HepG2 (cell line): ENCODE results near the gene SF1. TPM values are rescaled to one million over a fixed set of nuclear protein-coding genes. Genes with fewer than 3 reads are reported as not detected.
A peak's percentile ranks its signal among the peaks of the same experiment; 100 is the strongest.

Source experiments
- ATAC-seq: fragments of 200-7000 bp; cut with Tn5 transposase; 3 replicates; pipeline ENCODE4 v1.9.1; 2020; ENCODE audit warnings: mild to moderate bottlenecking, moderate library complexity
- Bru-seq: library from RNA; stranded (reverse); fragments of 400-500 nt; gene quantifications from one replicate; lab custom pipeline; 2021; lab: Mats Ljungman, UMichigan
- BruChase-seq, 2 experiments: library from RNA; stranded (reverse); fragments of 400-500 nt; gene quantifications; one replicate each; lab custom pipeline; 2021; lab: Mats Ljungman, UMichigan
- BruUV-seq: library from RNA; stranded (reverse); fragments of 400-500 nt; replicated peaks from 2 replicates; lab custom pipeline; 2021; lab: Mats Ljungman, UMichigan
- CTCF ChIA-PET: fragments of 300-600 bp; formaldehyde crosslinking; extraction: SDS; loops from one replicate; lab custom pipeline; 2021; ENCODE audit warnings: low total read pairs, inconsistent platforms, low intra/inter-chr PET ratio; lab: Yijun Ruan, JAX
- POLR2A ChIA-PET: fragments of 350-600 bp; sonication (Branson Sonifier 250); formaldehyde crosslinking; loops from one replicate; lab custom pipeline; 2020; ENCODE audit warnings: antibody characterized with exemption, inconsistent platforms; lab: Yijun Ruan, JAX
- DNase-seq: peaks from one replicate; pipeline ENCODE4 v3.0.0-alpha.2; 2015; ENCODE audit warnings: low spot score
- FAIRE-seq: peaks from 3 replicates; lab custom pipeline; 2011; peaks lifted over from hg19 to GRCh38; lab: Jason Lieb, UNC
- H2AFZ ChIP-seq: one replicate; pipeline ENCODE4 v1.6.1; 2011; ENCODE audit warnings: low read length, inconsistent platforms
- H3K27ac ChIP-seq: fragments of 300-600 bp; 3 replicates; pipeline ENCODE4 v1.8.0; 2011; ENCODE audit warnings: mixed run types, mild to moderate bottlenecking, mixed read lengths, low read length, inconsistent platforms; ENCODE audit not compliant: insufficient read depth; ENCODE audit errors: extremely low read length
- H3K27me3 ChIP-seq, 2 experiments: fragments of 200-600 bp in 1 of 2; 2 replicates in 1 of 2; 3 replicates in 1 of 2; pipeline versions ENCODE4 v1.6.0 to v1.8.0; 2011; ENCODE audit warnings: low read length in 2 of 2, mild to moderate bottlenecking in 2 of 2, moderate library complexity in 2 of 2, inconsistent platforms in 1 of 2; ENCODE audit not compliant: insufficient read depth in 2 of 2, control insufficient read depth in 1 of 2
- H3K36me3 ChIP-seq, 2 experiments: fragments of 200-600 bp in 1 of 2; replicated peaks in 1 of 2; 2 replicates in 1 of 2; 3 replicates in 1 of 2; pipeline versions ENCODE4 v1.5.1 to v1.8.0; 2011; ENCODE audit warnings: low read length in 2 of 2, inconsistent platforms in 1 of 2; ENCODE audit not compliant: insufficient read depth in 2 of 2, control insufficient read depth in 1 of 2
- H3K4me1 ChIP-seq: 2 replicates; pipeline ENCODE4 v1.5.1; 2012; ENCODE audit warnings: low read length, inconsistent platforms; ENCODE audit not compliant: insufficient read depth
- H3K4me2 ChIP-seq: 2 replicates; pipeline ENCODE4 v1.6.0; 2011; ENCODE audit warnings: low read depth, low read length, inconsistent platforms
- H3K4me3 ChIP-seq, 3 experiments: fragments of 200-600 bp in 1 of 3; sonication (generic), shearing (Covaris generic) in 1 of 3; replicated peaks in 1 of 3; 2 replicates each; pipeline ENCODE4 v1.5.1; 2011 to 2016; ENCODE audit warnings: low read length in 3 of 3, inconsistent platforms in 2 of 3, low read depth in 2 of 3, mild to moderate bottlenecking in 2 of 3, control low read depth in 1 of 3, mixed read lengths in 1 of 3; ENCODE audit not compliant: insufficient read depth in 1 of 3
- H3K79me2 ChIP-seq: one replicate; pipeline ENCODE4 v1.6.1; 2011; ENCODE audit warnings: low read length, inconsistent platforms; ENCODE audit not compliant: insufficient read depth
- H3K9ac ChIP-seq: 2 replicates; pipeline ENCODE4 v1.6.0; 2011; ENCODE audit warnings: mild to moderate bottlenecking, low read depth, low read length, inconsistent platforms; ENCODE audit not compliant: insufficient read depth
- H3K9me3 ChIP-seq: 2 replicates; pipeline ENCODE4 v1.5.1; 2012; ENCODE audit warnings: mild to moderate bottlenecking, low read length
- H4K20me1 ChIP-seq: 2 replicates; pipeline ENCODE4 v1.6.0; 2011; ENCODE audit warnings: inconsistent platforms, mild to moderate bottlenecking, low read length, moderate library complexity; ENCODE audit not compliant: insufficient read depth
- BORCS8-MEF2B ChIP-seq: sonication (generic); formaldehyde crosslinking; IDR thresholded peaks from 2 replicates; pipeline ENCODE4 v1.8.0; 2022; ENCODE audit warnings: mild to moderate bottlenecking, missing genetic modification reagents
- GLI4 ChIP-seq: sonication (generic); formaldehyde crosslinking; IDR thresholded peaks from 2 replicates; pipeline ENCODE4 v1.5.1; 2020; ENCODE audit warnings: missing genetic modification reagents, mild to moderate bottlenecking, moderate library complexity, borderline replicate concordance
- HNRNPUL1 ChIP-seq: fragments of 200-400 bp; formaldehyde crosslinking; IDR thresholded peaks from 2 replicates; pipeline ENCODE4 v1.6.1; 2017; ENCODE audit warnings: low read depth, mild to moderate bottlenecking, low read length, moderate library complexity
- MBNL3 ChIP-seq: fragments of 250-450 bp; sonication (Bioruptor Pico); conservative IDR thresholded peaks from 2 replicates; pipeline ENCODE4 v1.8.0; 2022; ENCODE audit warnings: mild to moderate bottlenecking, inconsistent platforms
- MTF2 ChIP-seq: sonication (generic); formaldehyde crosslinking; IDR thresholded peaks from 2 replicates; pipeline ENCODE4 v1.5.0; 2020; ENCODE audit warnings: missing genetic modification reagents, borderline replicate concordance
- RFX3 ChIP-seq: IDR thresholded peaks from 2 replicates; pipeline ENCODE4 v1.6.1; 2016; ENCODE audit warnings: missing biosample characterization, missing genetic modification reagents
- SCMH1 ChIP-seq: sonication (generic); formaldehyde crosslinking; IDR thresholded peaks from 2 replicates; pipeline ENCODE4 v1.9.0; 2021; ENCODE audit warnings: missing genetic modification reagents, mild to moderate bottlenecking, borderline replicate concordance
- SNAI1 ChIP-seq: sonication (generic); formaldehyde crosslinking; IDR thresholded peaks from 2 replicates; pipeline ENCODE4 v1.5.0; 2020; ENCODE audit warnings: mild to moderate bottlenecking, missing genetic modification reagents, borderline replicate concordance
- SOX5 ChIP-seq: IDR thresholded peaks from 2 replicates; pipeline ENCODE4 v1.6.1; 2016; ENCODE audit warnings: borderline replicate concordance
- TARDBP ChIP-seq: sonication (generic); formaldehyde crosslinking; IDR thresholded peaks from 2 replicates; pipeline ENCODE4 v1.8.0; 2022; ENCODE audit warnings: mild to moderate bottlenecking, missing genetic modification reagents
- ZFP37 ChIP-seq: sonication (generic); formaldehyde crosslinking; IDR thresholded peaks from 2 replicates; pipeline ENCODE4 v1.4.0; 2020; ENCODE audit warnings: missing genetic modification reagents, borderline replicate concordance
- ZNF614 ChIP-seq: IDR thresholded peaks from 2 replicates; pipeline ENCODE4 v1.6.1; 2018; ENCODE audit warnings: missing biosample characterization, missing genetic modification reagents, inconsistent platforms, borderline replicate concordance
- ZNF652 ChIP-seq: IDR thresholded peaks from 2 replicates; pipeline ENCODE4 v1.6.1; 2016; ENCODE audit warnings: low read depth, borderline replicate concordance
- ZNF7 ChIP-seq: IDR thresholded peaks from 2 replicates; pipeline ENCODE4 v1.6.1; 2016; ENCODE audit warnings: missing biosample characterization, missing genetic modification reagents
- ZNF841 ChIP-seq: sonication (generic); formaldehyde crosslinking; IDR thresholded peaks from 2 replicates; pipeline ENCODE4 v1.8.1; 2023; ENCODE audit warnings: missing genetic modification reagents, borderline replicate concordance
- WGBS: methylation state at CpG from one replicate; pipeline ENCODE4 v1.1.6; 2017; ENCODE audit warnings: low lambda C conversion rate; 5-methylcytosine and 5-hydroxymethylcytosine counted together
- in situ Hi-C: cut with HindIII; loops from 2 replicates; pipeline ENCODE4 v1.10.0; 2017; ENCODE audit warnings: low pct_unique_long_range_greater_than_20kb; ENCODE audit not compliant: extremely low pct_ligation_motif_present
- intact Hi-C: fragments of 100-400 bp; cut with micrococcal nuclease; formaldehyde crosslinking; loops from one replicate; pipeline ENCODE4 v1.10.0; 2022; ENCODE audit not compliant: unreplicated experiment
- long read RNA-seq, 2 experiments: library from RNA in 1 of 2; library from polyadenylated mRNA in 1 of 2; stranded (forward) in 1 of 2; unstranded in 1 of 2; transcript quantifications; one replicate each; pipeline ENCODE4 v2.0.0, GENCODE V29; 2019 to 2022
- polyA minus RNA-seq, 3 experiments: library from RNA; depleted of rRNA, polyadenylated mRNA; stranded (reverse); fragments of >200 nt; gene quantifications; 2 replicates each; pipeline ENCODE4 v1.2.3, GENCODE V29; 2011; ENCODE audit warnings: low replicate concordance in 1 of 3
- polyA plus RNA-seq, 8 experiments: library from polyadenylated mRNA; depleted of rRNA in 3 of 8; stranded (reverse) in 7 of 8; unstranded in 1 of 8; fragments of >200 nt; fragmentation: Illumina TruSeq in 4 of 8; extraction: Trizol in 4 of 8; gene quantifications; 2 replicates each; pipeline versions ENCODE4 v1.2.1 to v1.2.3, GENCODE V29; 2011 to 2016; ENCODE audit warnings: low read depth in 4 of 8, missing spikeins in 1 of 8, mixed read lengths in 1 of 8; ENCODE audit not compliant: insufficient read depth in 1 of 8
- total RNA-seq, 5 experiments: library from RNA; depleted of rRNA; stranded (reverse); fragments of >200 nt; fragmentation: Illumina TruSeq; extraction: Trizol; gene quantifications; 2 replicates each; pipeline ENCODE4 v1.2.3, GENCODE V29; 2016; ENCODE audit warnings: low read depth in 1 of 5

The SF1 gene, protein sequence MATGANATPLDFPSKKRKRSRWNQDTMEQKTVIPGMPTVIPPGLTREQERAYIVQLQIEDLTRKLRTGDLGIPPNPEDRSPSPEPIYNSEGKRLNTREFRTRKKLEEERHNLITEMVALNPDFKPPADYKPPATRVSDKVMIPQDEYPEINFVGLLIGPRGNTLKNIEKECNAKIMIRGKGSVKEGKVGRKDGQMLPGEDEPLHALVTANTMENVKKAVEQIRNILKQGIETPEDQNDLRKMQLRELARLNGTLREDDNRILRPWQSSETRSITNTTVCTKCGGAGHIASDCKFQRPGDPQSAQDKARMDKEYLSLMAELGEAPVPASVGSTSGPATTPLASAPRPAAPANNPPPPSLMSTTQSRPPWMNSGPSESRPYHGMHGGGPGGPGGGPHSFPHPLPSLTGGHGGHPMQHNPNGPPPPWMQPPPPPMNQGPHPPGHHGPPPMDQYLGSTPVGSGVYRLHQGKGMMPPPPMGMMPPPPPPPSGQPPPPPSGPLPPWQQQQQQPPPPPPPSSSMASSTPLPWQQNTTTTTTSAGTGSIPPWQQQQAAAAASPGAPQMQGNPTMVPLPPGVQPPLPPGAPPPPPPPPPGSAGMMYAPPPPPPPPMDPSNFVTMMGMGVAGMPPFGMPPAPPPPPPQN
- total RNA-seq (2016; rRNA removed; fragmentation: Illumina TruSeq; extraction: Trizol) (42.5 and 70.4 TPM in 2 replicates), polyA plus RNA-seq (2011; rRNA removed) (51.9 and 55.5 TPM in 2 replicates), polyA minus RNA-seq (2011; rRNA and poly(A)+ RNA removed; ENCODE audit: low replicate concordance) (77.9 and 101 TPM in 2 replicates), Bru-seq, nascent RNA (percentile 99 among the genes with signal in this experiment), BruChase-seq, experiment 1, labeled RNA remaining after a 6-hour chase (percentile 99 among the genes with signal in this experiment), BruChase-seq, experiment 2, labeled RNA remaining after a 2-hour chase (percentile 99 among the genes with signal in this experiment)
- 16.0 and 19.1 TPM in 2 replicates for total RNA-seq (2016; cell fraction: cytosol; rRNA removed; fragmentation: Illumina TruSeq; extraction: Trizol; ENCODE audit: low read depth)
- 36.1 and 70.7 TPM in 2 replicates for total RNA-seq (2016; cell fraction: insoluble cytoplasmic fraction; rRNA removed; fragmentation: Illumina TruSeq; extraction: Trizol)
- 45.9 and 46.6 TPM in 2 replicates for total RNA-seq (2016; cell fraction: membrane; rRNA removed; fragmentation: Illumina TruSeq; extraction: Trizol)
- total RNA-seq (2016; cell fraction: nucleus; rRNA removed; fragmentation: Illumina TruSeq; extraction: Trizol): 163 and 180 TPM in 2 replicates
- polyA plus RNA-seq (2011; cell fraction: cytosol; rRNA removed): 14.3 and 16.0 TPM in 2 replicates
- 223 and 237 TPM in 2 replicates for polyA plus RNA-seq (2011; cell fraction: nucleus; rRNA removed)
- 130 and 151 TPM in 2 replicates for polyA plus RNA-seq (2012)
- polyA plus RNA-seq (2016; cell fraction: cytosol; fragmentation: Illumina TruSeq; extraction: Trizol; ENCODE audit: low read depth): 30.5 and 31.3 TPM in 2 replicates
- polyA plus RNA-seq (2016; cell fraction: insoluble cytoplasmic fraction; fragmentation: Illumina TruSeq; extraction: Trizol; ENCODE audit: low read depth): 93.3 and 132 TPM in 2 replicates
- polyA plus RNA-seq (2016; cell fraction: membrane; fragmentation: Illumina TruSeq; extraction: Trizol; ENCODE audit: low read depth): 63.8 and 66.4 TPM in 2 replicates
- polyA plus RNA-seq (2016; cell fraction: nucleus; fragmentation: Illumina TruSeq; extraction: Trizol; ENCODE audit: insufficient read depth, low read depth): 426 and 461 TPM in 2 replicates
- polyA minus RNA-seq (2011; cell fraction: cytosol; rRNA and poly(A)+ RNA removed): 31.1 and 32.0 TPM in 2 replicates
- 297 and 338 TPM in 2 replicates for polyA minus RNA-seq (2011; cell fraction: nucleus; rRNA and poly(A)+ RNA removed)
- long read RNA-seq, experiment 1, partial matches to known transcripts: 7 of 15 reads
- long read RNA-seq, experiment 1, other reads (novel, unspliced or antisense): 4 of 15 reads
- long read RNA-seq, experiment 2, transcript SF1-201 (13 exons, 2,850 nt): minor isoform, 50 of 388 reads
- long read RNA-seq, experiment 2, transcript SF1-204 (13 exons, 3,470 nt): major isoform, 57 of 388 reads
- long read RNA-seq, experiment 2, transcript SF1-205 (13 exons, 2,854 nt): minor isoform, 6 of 388 reads
- long read RNA-seq, experiment 2, partial matches to known transcripts: 92 of 388 reads
- long read RNA-seq, experiment 2, other reads (novel, unspliced or antisense): 178 of 388 reads

DNA sequence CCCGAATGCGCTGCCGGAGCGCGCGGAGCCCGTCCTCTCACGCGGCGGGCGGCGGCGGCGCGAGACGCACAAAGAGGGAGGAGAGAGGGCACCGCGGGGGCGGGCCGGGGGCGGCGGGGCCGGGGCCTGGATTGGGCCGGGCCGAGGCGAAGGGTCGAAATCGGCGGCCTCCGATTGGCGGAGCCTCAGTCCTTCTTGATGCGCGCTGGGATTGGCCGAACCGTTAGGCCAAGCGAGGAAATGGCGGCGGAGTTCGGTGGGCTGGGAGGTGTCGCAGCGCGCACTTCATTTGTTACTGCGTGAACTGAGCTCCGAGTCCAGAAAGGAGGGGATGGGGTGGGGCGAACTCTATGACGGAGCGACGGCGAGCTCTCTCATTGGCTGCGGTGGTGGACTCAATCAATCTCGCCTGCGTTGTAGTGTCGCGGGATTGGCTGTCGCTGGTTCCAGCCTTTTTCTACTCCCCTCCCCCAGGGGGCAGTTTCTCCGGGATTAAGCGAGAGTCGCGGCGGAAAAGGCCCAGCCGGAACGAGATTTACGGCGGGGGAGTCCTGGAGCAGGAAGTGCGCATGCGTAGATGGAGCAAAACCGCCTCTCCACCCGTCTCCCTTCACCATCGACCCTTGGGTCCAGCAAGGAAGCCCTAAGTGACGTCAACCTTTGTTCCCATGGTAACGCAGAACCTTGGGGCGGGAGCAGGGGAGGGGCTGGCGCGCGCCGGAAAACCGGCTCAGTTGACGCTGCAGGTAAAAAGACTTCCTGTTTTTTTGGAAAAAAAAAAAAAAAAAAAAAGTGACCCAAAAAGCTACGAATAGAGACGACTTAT is at the start of gene SF1:
SF1 (minus strand) TSS at position 70 of the 826 bp plus-strand sequence. CDS start 150 bp downstream, outside the sequence.
- Histone ChIP-seq H3K36me3 (peaks cover 18 to 36% of the 10 kb centered on the region in 2 experiments), H3K9ac (peak within 1 kb of the TSS; percentile 97), H3K79me2 (peaks cover 36% of the 10 kb centered on the region), H4K20me1 (peaks cover 39% of the 10 kb centered on the region), H3K4me3 (peak within 1 kb of the TSS; percentile 94 to 98 (median 94)), H3K27me3 (no peaks in the 10 kb centered on the region; a peak in 1 of 5 replicates), H3K9me3 (no peaks in the 10 kb centered on the region), H2AFZ (peak within 1 kb of the TSS; percentile 21), H3K27ac (peak within 1 kb of the TSS; percentile 99), H3K4me2 (peak within 1 kb of the TSS; percentile 95), H3K4me1 (peaks cover 39% of the 10 kb centered on the region)
- DNase-seq (peak; percentile 100), FAIRE-seq (peak; percentile 96), ATAC-seq (peak; percentile 97)
- WGBS: under 1% methylated on average over 31 of the region's 80 CpGs
- ChIA-PET CTCF (no interaction called here), POLR2A (interaction anchor here (0.6 to 2.0 kb wide), 35 partner anchors 8 to 644 kb away, joined by 3 to 24 read pairs (median 5); partner anchors contain the start of genes ARL2, EHD1, FAU and MAP4K2)
- intact Hi-C loops: loop anchor here (2.0 kb wide), 1 partner anchor 24 kb away; the partner anchor contains the start of gene MAP4K2
- in situ Hi-C loops: no loop called here
- no TSS peak for BruUV-seq
- TF ChIP-seq ZNF614: 0 out of 2 replicates have a peak, but pooled peaks have one; percentile 45
- no peak for TF ChIP-seq HNRNPUL1
- TF ChIP-seq MTF2 (CRISPR knock-in tag): no peak
- TF ChIP-seq ZFP37 (CRISPR knock-in tag): no peak
- TF ChIP-seq GLI4 (CRISPR knock-in tag): no peak
- peak; percentile 93 for TF ChIP-seq RFX3 (CRISPR knock-in tag)
- 0 out of 2 replicates have a peak, but pooled peaks have one; percentile 14 for TF ChIP-seq ZNF652 (CRISPR knock-in tag)
- no peak for TF ChIP-seq SCMH1 (CRISPR knock-in tag)
- TF ChIP-seq MBNL3: no peak
- no peak for TF ChIP-seq ZNF841
- TF ChIP-seq ZNF7 (CRISPR knock-in tag): no peak
- TF ChIP-seq TARDBP (CRISPR knock-in tag): peak; percentile 66
- no peak for TF ChIP-seq BORCS8-MEF2B (CRISPR knock-in tag)
- TF ChIP-seq SOX5 (CRISPR knock-in tag): no peak
- no peak for TF ChIP-seq SNAI1 (CRISPR knock-in tag)
